ENCODE results near the gene RUNX2.

The RUNX2 gene

GRCh38 chr6:45607798-45608197 lies 279.7 kb downstream of the RUNX2 start:
- peaks cover 7 to 47% (median 38%) of the 10 kb centered on the region in 10 experiments; a peak in 18 of 20 replicates for H3K4me1 ChIP-seq
- TF ChIP-seq Cebpa-rat (IDR thresholded peaks at IDR 0.05) = no peak
- H4K20me1 ChIP-seq = no peaks in the 10 kb centered on the region
- H3K9me3 ChIP-seq (replicated peaks in 1 of 11) = peaks cover 6 to 26% (median 18%) of the 10 kb centered on the region in 11 experiments; a peak in 20 of 22 replicates
- H3K9ac ChIP-seq = peak overlapping the region in 1 of 11 experiments; percentile 58; a peak in 1 of 22 replicates
- peak overlapping the region in 10 of 11 experiments; percentile 8 to 82 (median 66); a peak in 19 of 22 replicates for H3K4me2 ChIP-seq
- peak overlapping the region in 4 of 11 experiments; percentile 63 to 80 (median 68); a peak in 8 of 22 replicates for H3K27ac ChIP-seq
- H3K36me3 ChIP-seq = no peaks in the 10 kb centered on the region
- no peak overlapping the region for H3K4me3 ChIP-seq
- no peaks in the 10 kb centered on the region for H3K27me3 ChIP-seq

- Histone ChIP-seq H3K9me3 (replicated peaks in 1 of 11) (peaks cover 6 to 23% (median 20%) of the 10 kb centered on the region in 11 experiments; a peak in 20 of 22 replicates), H3K36me3 (no peaks in the 10 kb centered on the region), H4K20me1 (no peaks in the 10 kb centered on the region), H3K27ac (peak overlapping the region in 6 of 11 experiments; percentile 11 to 80 (median 64); a peak in 11 of 22 replicates), H3K27me3 (no peaks in the 10 kb centered on the region), H3K4me3 (no peak overlapping the region), H3K4me1 (peaks cover 7 to 47% (median 38%) of the 10 kb centered on the region in 10 experiments; a peak in 18 of 20 replicates), H3K9ac (peak overlapping the region in 1 of 11 experiments; percentile 58; a peak in 2 of 22 replicates), H3K4me2 (peak overlapping the region in 10 of 11 experiments; percentile 8 to 82 (median 66); a peak in 20 of 22 replicates)
- no peak; a peak in 1 of 22 replicates for TF ChIP-seq Cebpa-rat (IDR thresholded peaks at IDR 0.05)
Observed at GRCh38 chr6:45608252-45608913, 280.3 kb downstream of the RUNX2 start.

DNA sequence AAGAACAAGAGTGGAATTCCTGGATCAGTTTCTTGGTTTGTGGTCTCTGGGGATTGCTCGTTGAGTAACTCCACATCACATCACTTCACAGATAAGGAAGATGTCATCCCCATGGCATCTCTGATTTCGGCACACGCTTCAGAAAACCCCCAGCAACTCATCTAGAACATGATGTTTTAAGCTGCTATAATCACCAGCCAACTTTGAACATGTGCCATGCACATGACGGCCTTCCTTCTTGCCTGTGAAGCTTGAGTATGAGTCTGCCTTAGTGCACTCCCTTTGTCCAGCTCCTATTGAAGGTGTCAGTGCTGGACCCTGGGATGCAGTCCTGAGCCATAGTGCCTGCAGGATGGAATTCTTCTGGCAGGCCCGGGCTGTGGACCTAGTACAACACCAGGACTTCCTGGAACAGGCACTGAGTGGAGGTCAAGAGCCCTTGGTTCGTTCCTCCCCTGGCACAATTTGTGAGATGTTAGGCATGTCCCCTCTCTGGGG lies 281.1 kb downstream of the RUNX2 start:
- Histone ChIP-seq H3K4me3 (no peak overlapping the region), H3K4me2 (peak overlapping the region in 9 of 11 experiments; percentile 30 to 82 (median 66); a peak in 19 of 22 replicates), H3K4me1 (peaks cover 7 to 47% (median 38%) of the 10 kb centered on the region in 10 experiments; a peak in 18 of 20 replicates), H4K20me1 (no peaks in the 10 kb centered on the region), H3K27me3 (no peaks in the 10 kb centered on the region), H3K9me3 (replicated peaks in 1 of 11) (peaks cover 0 to 15% (median 12%) of the 10 kb centered on the region in 11 experiments; a peak in 14 of 22 replicates), H3K27ac (peak overlapping the region in 5 of 11 experiments; percentile 7 to 80 (median 66); a peak in 8 of 22 replicates), H3K9ac (no peak overlapping the region), H3K36me3 (no peaks in the 10 kb centered on the region)
- peak in 2 of 11 experiments; percentile 32 to 45; a peak in 1 of 22 replicates for TF ChIP-seq Cebpa-rat (IDR thresholded peaks at IDR 0.05)

DNA sequence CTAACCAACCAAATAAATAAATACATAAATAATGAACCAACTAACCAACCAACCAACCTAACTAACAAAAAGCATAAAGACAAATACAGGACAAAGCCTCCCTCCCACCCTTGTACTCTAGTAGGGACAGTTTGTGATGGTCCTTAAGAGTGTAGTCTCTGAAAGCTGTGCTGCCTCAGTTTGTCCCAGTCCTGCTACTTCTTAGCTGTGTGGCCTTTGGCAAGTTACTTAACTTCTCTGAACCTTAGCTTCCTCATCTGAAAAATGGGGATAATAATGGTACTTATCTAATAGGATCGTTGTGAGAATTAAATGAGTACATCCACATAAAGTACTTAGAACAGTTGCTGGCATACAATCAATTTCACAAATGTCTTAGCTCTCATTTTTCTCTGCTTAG lies 282.2 kb downstream of the RUNX2 start:
- Histone ChIP-seq H4K20me1 (no peaks in the 10 kb centered on the region), H3K27me3 (no peaks in the 10 kb centered on the region), H3K27ac (peak overlapping the region in 2 of 11 experiments; percentile 71 to 80; a peak in 2 of 22 replicates), H3K4me2 (peak overlapping the region in 6 of 11 experiments; percentile 63 to 82 (median 69); a peak in 7 of 22 replicates), H3K4me1 (peaks cover 7 to 47% (median 38%) of the 10 kb centered on the region in 10 experiments; a peak in 18 of 20 replicates), H3K4me3 (no peak overlapping the region), H3K9me3 (replicated peaks in 1 of 11) (peaks cover 0 to 9% (median 3%) of the 10 kb centered on the region in 11 experiments; a peak in 6 of 22 replicates), H3K9ac (no peak overlapping the region), H3K36me3 (no peaks in the 10 kb centered on the region)
- no peak for TF ChIP-seq Cebpa-rat (IDR thresholded peaks at IDR 0.05)

DNA sequence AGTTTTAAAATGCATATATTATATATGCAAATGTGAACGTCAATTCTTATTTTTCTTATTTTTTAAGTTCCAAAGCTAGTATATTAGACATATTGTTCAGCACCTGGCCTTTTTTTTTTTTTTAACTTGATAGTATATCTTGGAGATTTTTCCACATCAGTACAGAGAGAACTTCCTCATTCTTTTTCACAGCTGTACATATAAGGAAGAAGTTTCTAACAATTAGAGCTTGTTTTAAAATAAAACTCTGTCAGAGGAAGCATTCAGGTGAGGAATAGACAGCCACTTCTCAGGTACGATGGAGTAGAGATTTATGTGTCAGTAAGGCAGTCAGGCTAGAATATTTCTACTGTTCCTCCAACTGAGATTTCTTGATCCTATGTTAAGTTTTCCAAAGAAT lies 282.7 kb downstream of the RUNX2 start:
- Histone ChIP-seq H3K9me3 (replicated peaks in 1 of 11) (peaks cover 0 to 7% (median 0%) of the 10 kb centered on the region in 11 experiments; a peak in 5 of 22 replicates), H3K4me3 (no peak overlapping the region), H4K20me1 (no peaks in the 10 kb centered on the region), H3K27ac (no peak overlapping the region; a peak in 1 of 22 replicates), H3K36me3 (no peaks in the 10 kb centered on the region), H3K9ac (no peak overlapping the region), H3K27me3 (no peaks in the 10 kb centered on the region), H3K4me1 (peaks cover 7 to 47% (median 38%) of the 10 kb centered on the region in 10 experiments; a peak in 18 of 20 replicates), H3K4me2 (peak overlapping the region in 4 of 11 experiments; percentile 11 to 46 (median 26); a peak in 6 of 22 replicates)
- TF ChIP-seq Cebpa-rat (IDR thresholded peaks at IDR 0.05) = no peak

DNA sequence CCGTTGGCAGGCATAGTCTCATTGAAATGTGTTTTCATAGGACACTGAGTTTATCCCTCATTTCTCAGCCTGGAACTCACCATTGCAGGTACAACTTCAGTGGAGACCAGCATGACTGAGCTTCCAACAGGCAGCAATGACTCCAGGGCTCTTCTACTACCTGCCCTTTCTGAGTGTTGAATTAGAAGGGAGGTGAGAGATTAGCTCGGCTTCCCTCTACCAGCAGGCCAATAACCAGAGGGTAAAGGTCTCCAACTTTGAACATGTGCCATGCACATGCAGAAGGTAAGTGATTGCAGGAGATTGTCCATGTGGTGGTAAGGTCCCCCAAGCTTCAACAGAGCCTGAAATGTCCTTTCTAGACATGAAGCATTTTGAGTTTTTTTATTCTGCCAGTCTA lies 283.4 kb downstream of the RUNX2 start:
- Histone ChIP-seq H3K4me2 (peak overlapping the region in 4 of 11 experiments; percentile 11 to 46 (median 26); a peak in 5 of 22 replicates), H3K4me3 (no peak overlapping the region), H3K27me3 (no peaks in the 10 kb centered on the region), H3K36me3 (no peaks in the 10 kb centered on the region), H4K20me1 (no peaks in the 10 kb centered on the region), H3K4me1 (peaks cover 7 to 47% (median 38%) of the 10 kb centered on the region in 10 experiments; a peak in 18 of 20 replicates), H3K27ac (no peak overlapping the region; a peak in 1 of 22 replicates), H3K9ac (no peak overlapping the region), H3K9me3 (replicated peaks in 1 of 11) (peaks cover 0 to 7% (median 0%) of the 10 kb centered on the region in 11 experiments; a peak in 5 of 22 replicates)
- no peak for TF ChIP-seq Cebpa-rat (IDR thresholded peaks at IDR 0.05)

DNA sequence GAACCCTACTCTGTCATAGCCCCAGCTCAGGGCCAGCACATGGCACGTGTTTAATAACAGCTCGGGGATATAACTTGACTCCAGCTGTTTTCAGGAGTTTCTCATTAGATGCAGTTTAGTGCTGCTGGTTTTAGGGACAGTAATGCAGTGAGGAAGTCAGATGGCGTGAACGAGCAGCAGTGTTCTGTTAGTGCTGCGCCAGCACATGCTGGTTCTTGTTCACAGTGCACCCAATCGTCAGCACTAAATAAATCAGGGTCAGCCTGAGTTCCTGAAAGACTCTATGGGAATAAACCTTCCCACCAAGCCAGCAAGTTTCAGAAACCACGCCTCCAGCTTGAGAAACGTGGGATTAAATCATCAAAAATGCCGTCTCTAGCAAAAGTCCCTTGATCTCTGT lies 285.5 kb downstream of the RUNX2 start:
- no peak overlapping the region for H3K4me3 ChIP-seq
- H3K4me2 ChIP-seq = no peak overlapping the region
- TF ChIP-seq Cebpa-rat (IDR thresholded peaks at IDR 0.05) = no peak
- no peak overlapping the region for H3K9ac ChIP-seq
- H3K9me3 ChIP-seq (replicated peaks in 1 of 11) = peaks cover 0 to 7% (median 0%) of the 10 kb centered on the region in 11 experiments; a peak in 5 of 22 replicates
- H4K20me1 ChIP-seq = no peaks in the 10 kb centered on the region
- no peaks in the 10 kb centered on the region for H3K27me3 ChIP-seq
- H3K36me3 ChIP-seq = no peaks in the 10 kb centered on the region
- peaks cover 3 to 29% (median 21%) of the 10 kb centered on the region in 10 experiments; a peak in 18 of 20 replicates for H3K4me1 ChIP-seq
- H3K27ac ChIP-seq = no peak overlapping the region

DNA sequence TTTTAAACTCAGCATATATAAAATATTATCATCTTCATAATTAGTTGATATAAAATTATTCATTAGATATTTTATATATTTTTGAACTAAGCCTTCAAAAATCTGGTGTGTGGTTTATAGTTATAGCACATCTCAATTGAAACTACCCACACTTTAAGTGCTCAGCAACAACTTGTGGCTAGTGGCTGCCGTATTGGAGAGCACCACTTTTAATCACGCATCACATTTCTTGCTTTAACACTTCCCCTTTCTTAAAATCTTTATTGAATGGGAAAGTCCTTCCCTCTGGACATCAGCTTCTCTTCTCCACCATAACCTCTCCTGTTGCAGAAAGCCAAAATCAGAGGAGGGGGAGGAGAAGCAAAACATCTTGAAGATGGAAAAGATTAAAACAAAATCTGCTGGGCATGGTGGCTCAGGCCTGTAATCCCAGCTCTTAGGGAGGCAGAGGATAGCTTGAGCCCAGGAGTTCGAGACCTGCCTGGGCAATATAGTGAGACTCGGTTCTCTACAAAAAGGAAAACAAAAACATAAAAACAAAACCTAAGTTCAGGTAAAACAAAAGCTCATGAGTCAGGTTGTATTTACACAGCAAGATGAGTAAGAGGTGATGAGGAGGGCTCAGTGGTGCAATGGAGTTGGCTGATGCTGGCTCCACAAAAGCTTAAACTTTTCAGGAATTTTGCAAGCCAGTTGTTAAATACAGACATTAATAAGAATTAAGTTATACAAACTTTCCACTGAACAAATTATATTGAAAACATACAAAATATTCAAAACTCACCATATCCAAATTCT lies 286.6 kb downstream of the RUNX2 start:
- no peak overlapping the region for H3K4me2 ChIP-seq

More for the DNA sequence above, 286.6 kb downstream of the RUNX2 start:
- Histone ChIP-seq H3K9ac (no peak overlapping the region), H3K9me3 (replicated peaks in 1 of 11) (peaks cover 0 to 5% (median 0%) of the 10 kb centered on the region in 11 experiments; a peak in 3 of 22 replicates), H4K20me1 (no peaks in the 10 kb centered on the region), H3K36me3 (no peaks in the 10 kb centered on the region), H3K27me3 (no peaks in the 10 kb centered on the region), H3K4me3 (no peak overlapping the region), H3K4me1 (peaks cover 0 to 18% (median 11%) of the 10 kb centered on the region in 10 experiments; a peak in 16 of 20 replicates), H3K27ac (no peak overlapping the region)
- no peak for TF ChIP-seq Cebpa-rat (IDR thresholded peaks at IDR 0.05)

Data from BLaER1 treated with 17β-estradiol and CSF1 and Interleukin-3, amounts not matched to agents 10 nM and 100 nM (cell line).